ENCODE results near the gene NAA35.

NAA35 gene

GRCh38 chr9:85940275-85940831, 593 bp upstream of the NAA35 start:
- no peak for TF ChIP-seq ZNF274 (IDR thresholded peaks at IDR 0.05; ENCODE audit: low read depth, low read length)
- peak overlapping the region; percentile 56 for H3K4me3 ChIP-seq (ENCODE audit: low read length)

- H3K4me3 ChIP-seq (ENCODE audit: low read length), result peak overlapping the region; percentile 98
- no peak for TF ChIP-seq ZNF274 (IDR thresholded peaks at IDR 0.05; ENCODE audit: low read depth, low read length)
Observed at GRCh38 chr9:85941622-85941940, 635 bp downstream of the NAA35 start.

GRCh38 chr9:85941966-85942912, 1.3 kb downstream of the NAA35 start:
- no peak for TF ChIP-seq ZNF274 (IDR thresholded peaks at IDR 0.05; ENCODE audit: low read depth, low read length)

GRCh38 chr9:85942913-85943709, 2.2 kb downstream of the NAA35 start:
- TF ChIP-seq ZNF274 (IDR thresholded peaks at IDR 0.05; ENCODE audit: low read depth, low read length), result no peak
- H3K4me3 ChIP-seq (ENCODE audit: low read length), result peak overlapping the region; percentile 48; the same call in 1 of the 2 replicates

More at GRCh38 chr9:85941966-85942912, 1.3 kb downstream of the NAA35 start:
- peak overlapping the region; percentile 98 for H3K4me3 ChIP-seq (ENCODE audit: low read length)

GRCh38 chr9:85943757-85944430, 2.9 kb downstream of the NAA35 start:
- H3K4me3 ChIP-seq (ENCODE audit: low read length), result no peak overlapping the region
- TF ChIP-seq ZNF274 (IDR thresholded peaks at IDR 0.05; ENCODE audit: low read depth, low read length), result no peak

- no peak for TF ChIP-seq ZNF274 (IDR thresholded peaks at IDR 0.05; ENCODE audit: low read depth, low read length)
- H3K4me3 ChIP-seq (ENCODE audit: low read length), result no peak overlapping the region
Observed at GRCh38 chr9:85944672-85945071, 3.7 kb downstream of the NAA35 start.

- no peak for TF ChIP-seq ZNF274 (IDR thresholded peaks at IDR 0.05; ENCODE audit: low read depth, low read length)
- H3K4me3 ChIP-seq (ENCODE audit: low read length), result no peak overlapping the region
Observed at GRCh38 chr9:85949586-85950335, 8.8 kb downstream of the NAA35 start.

GRCh38 chr9:85959955-85960354, 19.0 kb downstream of the NAA35 start:
- no peak for TF ChIP-seq ZNF274 (IDR thresholded peaks at IDR 0.05; ENCODE audit: low read depth, low read length)
- no peak overlapping the region for H3K4me3 ChIP-seq (ENCODE audit: low read length)

GRCh38 chr9:85960688-85961093, 19.7 kb downstream of the NAA35 start:
- TF ChIP-seq ZNF274 (IDR thresholded peaks at IDR 0.05; ENCODE audit: low read depth, low read length), result no peak
- H3K4me3 ChIP-seq (ENCODE audit: low read length), result no peak overlapping the region

- no peak for TF ChIP-seq ZNF274 (IDR thresholded peaks at IDR 0.05; ENCODE audit: low read depth, low read length)
- H3K4me3 ChIP-seq (ENCODE audit: low read length), result no peak overlapping the region
Observed at GRCh38 chr9:85964526-85964925, 23.6 kb downstream of the NAA35 start.

- TF ChIP-seq ZNF274 (IDR thresholded peaks at IDR 0.05; ENCODE audit: low read depth, low read length), result no peak
- H3K4me3 ChIP-seq (ENCODE audit: low read length), result no peak overlapping the region
Observed at GRCh38 chr9:85964949-85965348, 24.0 kb downstream of the NAA35 start.

- no peak overlapping the region for H3K4me3 ChIP-seq (ENCODE audit: low read length)
- TF ChIP-seq ZNF274 (IDR thresholded peaks at IDR 0.05; ENCODE audit: low read depth, low read length), result no peak
Observed at GRCh38 chr9:85969727-85970126, 28.8 kb downstream of the NAA35 start.

GRCh38 chr9:85971731-85972130, 30.8 kb downstream of the NAA35 start:
- no peak overlapping the region for H3K4me3 ChIP-seq (ENCODE audit: low read length)
- TF ChIP-seq ZNF274 (IDR thresholded peaks at IDR 0.05; ENCODE audit: low read depth, low read length), result no peak
